ENCODE results near the gene A2ML1. TPM values are rescaled to one million over a fixed set of nuclear protein-coding genes. Genes with fewer than 3 reads are reported as not detected.
"Not testable (repeated sequence)": the region's sequence is repeated elsewhere in the genome, so short reads cannot be mapped to it uniquely, and the experiment has no call there.

A2ML1 gene
- total RNA-seq, 1 donor, result not detected

DNA sequence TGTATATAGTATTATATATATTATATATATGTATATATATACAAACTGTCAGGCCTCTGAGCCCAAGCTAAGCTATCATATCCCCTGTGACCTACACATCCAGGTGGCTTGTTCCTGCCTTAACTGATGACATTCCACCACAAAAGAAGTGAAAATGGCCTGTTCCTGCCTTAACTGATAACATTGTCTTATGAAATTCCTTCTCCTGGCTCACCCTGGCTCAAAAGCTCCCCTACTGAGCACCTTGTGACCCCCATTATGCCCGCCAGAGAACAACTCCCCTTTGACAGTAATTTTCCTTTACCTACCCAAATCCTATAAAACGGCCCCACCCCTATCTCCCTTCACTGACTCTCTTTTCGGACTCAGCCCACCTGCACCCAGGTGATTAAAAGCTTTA is 17.6 kb upstream of the A2ML1 start:
- not testable (repeated sequence) for H3K9me3 ChIP-seq (ENCODE audit: low read depth, low read length); H3K4me1 ChIP-seq (ENCODE audit: insufficient read depth, low read length); H3K27me3 ChIP-seq (ENCODE audit: insufficient read depth, low read length); H3K4me3 ChIP-seq (ENCODE audit: low read length)

DNA sequence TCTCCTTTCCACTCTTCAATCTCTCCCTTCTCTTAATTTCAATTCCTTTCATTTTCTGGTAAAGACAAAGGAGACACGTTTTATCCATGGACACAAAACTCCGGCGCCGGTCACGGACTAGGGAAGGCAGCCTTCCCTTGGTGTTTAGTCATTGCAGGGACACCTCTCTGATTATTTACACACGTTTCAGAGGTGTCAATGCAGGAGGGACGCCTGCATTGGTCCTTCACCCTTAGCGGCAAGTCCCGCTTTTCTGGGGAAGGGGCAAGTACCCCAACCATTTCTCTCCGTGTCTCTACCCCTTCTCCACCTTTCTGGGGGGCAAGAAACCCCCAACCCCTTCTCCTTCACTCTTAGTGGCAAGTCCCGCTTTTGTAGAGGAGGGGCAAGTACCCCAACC is 16.9 kb upstream of the A2ML1 start:
- H3K9me3 ChIP-seq (ENCODE audit: low read depth, low read length), result not testable (repeated sequence)

DNA sequence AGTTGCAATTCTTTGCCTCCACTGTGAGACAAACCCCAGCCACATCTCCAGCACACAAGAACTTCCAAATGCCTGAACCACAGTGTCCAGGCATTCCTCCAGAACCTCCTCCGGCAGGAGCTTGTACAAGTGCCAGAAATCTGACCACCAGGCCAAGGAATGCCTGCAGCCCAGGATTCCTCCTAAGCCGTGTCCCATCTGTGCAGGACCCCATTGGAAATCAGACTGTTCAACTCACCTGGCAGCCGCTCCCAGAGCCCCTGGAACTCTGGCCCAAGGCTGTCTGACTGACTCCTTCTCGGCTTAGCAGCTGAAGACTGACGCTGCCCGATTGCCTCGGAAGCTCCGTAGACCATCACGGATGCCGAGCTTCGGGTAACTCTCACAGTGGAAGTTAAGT is 15.3 kb upstream of the A2ML1 start:
- not testable (repeated sequence) for H3K9me3 ChIP-seq (ENCODE audit: low read depth, low read length); H3K4me1 ChIP-seq (ENCODE audit: insufficient read depth, low read length); H3K4me3 ChIP-seq (ENCODE audit: low read length); H3K27me3 ChIP-seq (ENCODE audit: insufficient read depth, low read length)

More for the DNA sequence above, 16.9 kb upstream of the A2ML1 start:
- H3K4me3 ChIP-seq (ENCODE audit: low read length); H3K4me1 ChIP-seq (ENCODE audit: insufficient read depth, low read length); H3K27me3 ChIP-seq (ENCODE audit: insufficient read depth, low read length): not testable (repeated sequence)

DNA sequence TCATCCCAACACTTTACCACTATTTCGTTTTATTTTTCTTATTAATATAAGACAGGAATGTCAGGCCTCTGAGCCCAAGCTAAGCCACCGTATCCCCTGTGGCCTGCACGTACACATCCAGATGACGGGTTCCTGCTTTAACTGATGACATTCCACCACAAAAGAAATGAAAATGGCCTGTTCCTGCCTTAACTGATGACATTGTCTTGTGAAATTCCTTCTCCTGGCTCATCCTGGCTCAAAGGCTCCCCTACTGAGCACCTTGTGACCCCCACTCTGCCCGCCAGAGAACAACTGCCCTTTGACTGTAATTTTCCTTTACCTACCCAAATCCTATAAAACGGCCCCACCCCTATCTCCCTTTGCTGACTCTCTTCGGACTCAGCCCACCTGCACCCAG is 12.3 kb upstream of the A2ML1 start:
- H3K4me1 ChIP-seq (ENCODE audit: insufficient read depth, low read length); H3K9me3 ChIP-seq (ENCODE audit: low read depth, low read length); H3K4me3 ChIP-seq (ENCODE audit: low read length); H3K27me3 ChIP-seq (ENCODE audit: insufficient read depth, low read length): not testable (repeated sequence)

DNA sequence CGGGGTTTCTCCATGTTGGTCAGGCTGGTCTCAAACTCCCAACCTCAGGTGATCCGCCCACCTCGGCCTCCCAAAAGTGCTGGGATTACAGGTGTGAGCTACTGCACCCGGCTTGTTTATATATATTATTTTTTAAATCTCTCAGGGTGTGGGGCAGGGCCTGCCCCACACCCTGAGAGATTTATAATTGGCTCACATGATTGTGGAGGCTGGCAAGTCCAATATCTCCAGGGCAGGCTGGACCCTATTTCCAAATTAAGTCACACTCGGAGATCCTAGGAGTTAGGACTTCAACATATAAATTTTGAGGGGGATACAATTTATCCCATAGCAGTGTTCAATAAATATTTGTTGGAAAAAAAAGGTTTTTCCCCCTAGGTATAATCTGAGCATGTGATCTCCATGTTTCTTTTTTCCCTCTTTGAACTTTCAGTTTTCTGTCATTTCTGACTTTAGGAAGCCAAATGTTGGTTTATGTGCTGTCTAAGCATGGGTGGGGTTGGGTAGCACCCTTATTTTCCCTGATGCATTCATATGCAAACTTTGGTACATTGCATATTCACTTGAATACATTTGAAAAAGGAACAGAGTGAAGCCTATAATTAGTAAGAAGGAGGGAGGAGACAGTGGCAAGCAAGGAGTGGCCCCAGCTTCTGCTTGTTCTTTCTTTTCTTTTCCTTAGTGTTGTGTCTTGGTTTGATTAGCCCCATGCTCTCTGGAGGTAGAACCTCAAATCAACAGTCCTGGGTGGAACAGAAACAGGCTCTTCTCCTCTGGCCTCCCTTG is 8.7 kb upstream of the A2ML1 start:
- Histone ChIP-seq H3K9me3 (ENCODE audit: low read depth, low read length) (no peaks in the 10 kb centered on the region), H3K27me3 (ENCODE audit: insufficient read depth, low read length) (no peaks in the 10 kb centered on the region), H3K4me3 (ENCODE audit: low read length) (no peak overlapping the region), H3K4me1 (ENCODE audit: insufficient read depth, low read length) (peaks cover 14% of the 10 kb centered on the region)

DNA sequence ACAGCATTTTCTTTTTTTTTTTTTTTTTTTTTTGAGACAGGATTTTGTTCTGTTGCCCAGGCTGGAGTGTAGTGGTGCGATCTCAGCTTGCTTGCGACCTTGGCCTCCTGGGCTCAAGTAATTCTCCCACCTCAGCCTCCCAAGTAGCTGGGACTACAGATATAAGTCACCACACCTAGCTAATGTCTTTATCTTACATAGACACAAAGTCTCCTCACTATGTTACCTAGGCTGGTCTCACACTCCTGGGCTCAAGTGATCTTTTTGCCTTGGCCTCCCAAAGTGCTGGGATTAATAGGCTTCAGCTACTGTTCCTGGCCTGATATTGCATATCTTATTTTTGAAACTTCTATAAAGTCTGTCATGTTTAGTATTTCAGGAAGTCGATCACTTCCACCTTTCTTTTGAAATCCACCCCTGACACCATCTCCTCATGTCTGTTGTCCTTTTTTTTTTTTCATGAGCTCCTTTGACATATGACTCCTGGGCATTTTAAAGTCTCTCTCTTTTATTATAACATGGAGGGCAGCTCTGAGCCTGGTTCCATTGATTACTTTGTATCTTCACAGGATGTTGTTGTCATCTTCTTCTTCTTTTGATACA is 5.9 kb upstream of the A2ML1 start:
- no peaks in the 10 kb centered on the region for H3K9me3 ChIP-seq (ENCODE audit: low read depth, low read length)
- no peak overlapping the region for H3K4me3 ChIP-seq (ENCODE audit: low read length)

DNA sequence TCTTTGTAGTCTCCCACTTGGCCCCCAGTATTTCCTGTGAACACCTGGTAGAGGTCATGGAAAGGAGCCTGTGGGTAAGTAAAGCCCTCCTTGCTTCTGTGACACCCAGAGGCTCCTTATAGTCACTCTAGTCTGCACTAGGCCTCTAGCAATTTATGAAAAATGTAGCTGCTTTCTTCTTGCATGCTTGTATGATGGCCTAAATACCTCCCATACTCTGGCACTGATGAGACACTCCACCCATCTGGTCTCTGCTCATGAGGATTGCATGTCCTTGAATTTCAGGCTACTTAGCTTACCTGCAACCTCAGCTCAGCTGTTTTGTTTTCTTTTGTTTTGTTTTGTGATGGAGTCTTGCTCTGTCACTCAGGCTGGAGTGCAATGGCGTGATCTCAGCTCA is 4.6 kb upstream of the A2ML1 start:
- Histone ChIP-seq H3K4me1 (ENCODE audit: insufficient read depth, low read length) (peaks cover 14% of the 10 kb centered on the region), H3K4me3 (ENCODE audit: low read length) (no peak overlapping the region), H3K27me3 (ENCODE audit: insufficient read depth, low read length) (no peaks in the 10 kb centered on the region), H3K9me3 (ENCODE audit: low read depth, low read length) (no peaks in the 10 kb centered on the region)

More for the DNA sequence above, 5.9 kb upstream of the A2ML1 start:
- Histone ChIP-seq H3K27me3 (ENCODE audit: insufficient read depth, low read length) (no peaks in the 10 kb centered on the region), H3K4me1 (ENCODE audit: insufficient read depth, low read length) (peaks cover 14% of the 10 kb centered on the region)

DNA sequence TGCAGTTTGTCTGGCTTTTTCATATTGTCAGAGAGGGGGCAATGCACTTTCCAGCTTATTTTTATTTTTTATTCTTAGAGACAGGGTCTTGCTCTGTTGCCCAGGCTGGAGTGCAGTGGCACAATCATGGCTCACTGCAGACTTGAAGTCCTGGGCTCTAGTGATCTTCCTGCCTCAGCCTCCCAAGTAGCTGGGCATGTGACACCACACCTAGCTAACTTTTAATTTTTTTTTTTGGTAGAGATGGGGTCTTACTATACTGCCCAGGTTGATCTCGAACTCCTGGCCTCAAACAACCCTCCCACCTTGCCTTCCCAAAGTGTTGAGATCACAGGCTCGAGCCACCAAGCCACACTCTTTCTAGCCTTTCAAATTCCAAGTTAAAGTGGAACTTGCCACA is 3.9 kb upstream of the A2ML1 start:
- Histone ChIP-seq H3K27me3 (ENCODE audit: insufficient read depth, low read length) (no peaks in the 10 kb centered on the region), H3K4me1 (ENCODE audit: insufficient read depth, low read length) (peaks cover 14% of the 10 kb centered on the region), H3K4me3 (ENCODE audit: low read length) (no peak overlapping the region), H3K9me3 (ENCODE audit: low read depth, low read length) (no peaks in the 10 kb centered on the region)

DNA sequence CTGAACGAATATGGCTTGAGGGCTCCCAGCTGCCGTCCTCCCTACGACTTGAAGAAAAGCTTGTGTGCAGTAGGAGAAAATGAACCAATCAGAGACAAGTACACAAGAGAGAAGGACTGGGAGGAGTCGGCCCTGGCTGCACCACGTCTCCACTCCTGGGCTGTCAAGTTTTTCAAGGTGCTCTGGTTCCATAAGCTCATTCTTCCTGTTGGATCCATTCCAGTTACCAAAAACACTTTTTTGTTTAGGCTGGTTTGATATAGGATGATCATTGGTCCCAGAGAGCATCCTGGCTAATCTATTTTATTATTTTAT is 2.8 kb upstream of the A2ML1 start:
- H3K4me1 ChIP-seq (ENCODE audit: insufficient read depth, low read length), result peaks cover 10% of the 10 kb centered on the region
- no peaks in the 10 kb centered on the region for H3K27me3 ChIP-seq (ENCODE audit: insufficient read depth, low read length)
- no peak overlapping the region for H3K4me3 ChIP-seq (ENCODE audit: low read length)
- no peaks in the 10 kb centered on the region for H3K9me3 ChIP-seq (ENCODE audit: low read depth, low read length)

DNA sequence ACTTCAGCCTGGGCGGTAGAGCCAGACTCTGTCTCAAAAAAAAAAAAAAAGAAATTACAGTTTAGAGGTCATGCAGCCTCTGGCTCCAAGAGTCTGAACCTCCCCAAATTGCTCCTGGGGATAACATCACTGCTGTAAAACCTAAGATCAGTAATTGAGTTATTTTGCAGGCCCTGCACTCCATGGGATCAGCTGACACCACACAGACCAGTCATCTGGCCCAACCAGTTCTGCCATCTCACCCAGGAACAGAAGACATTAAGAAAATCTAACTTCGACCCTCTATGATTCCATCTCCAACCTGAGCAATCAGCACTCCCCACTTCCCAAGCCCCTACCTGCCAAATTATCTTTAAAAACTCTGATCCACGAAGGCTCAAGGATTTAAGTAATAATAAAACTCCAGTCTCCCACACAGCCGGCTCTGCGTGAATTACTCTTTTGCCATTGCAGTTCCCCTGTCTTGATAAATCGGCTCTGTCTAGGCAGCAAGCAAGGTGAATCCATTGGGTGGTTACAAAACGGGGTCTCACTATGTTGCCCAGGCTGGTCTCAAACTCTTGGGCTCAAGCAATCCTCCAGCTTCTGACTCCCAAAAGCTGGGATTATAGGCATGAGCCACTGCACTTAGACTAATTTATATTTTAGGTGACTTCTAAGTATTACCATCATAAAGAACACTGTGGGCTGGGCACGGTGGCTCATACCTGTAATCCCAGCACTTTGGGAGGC is 1.6 kb upstream of the A2ML1 start:
- H3K4me3 ChIP-seq (ENCODE audit: low read length); H3K9me3 ChIP-seq (ENCODE audit: low read depth, low read length); H3K27me3 ChIP-seq (ENCODE audit: insufficient read depth, low read length): not testable (repeated sequence)
- peaks cover 10% of the 10 kb centered on the region for H3K4me1 ChIP-seq (ENCODE audit: insufficient read depth, low read length)

DNA sequence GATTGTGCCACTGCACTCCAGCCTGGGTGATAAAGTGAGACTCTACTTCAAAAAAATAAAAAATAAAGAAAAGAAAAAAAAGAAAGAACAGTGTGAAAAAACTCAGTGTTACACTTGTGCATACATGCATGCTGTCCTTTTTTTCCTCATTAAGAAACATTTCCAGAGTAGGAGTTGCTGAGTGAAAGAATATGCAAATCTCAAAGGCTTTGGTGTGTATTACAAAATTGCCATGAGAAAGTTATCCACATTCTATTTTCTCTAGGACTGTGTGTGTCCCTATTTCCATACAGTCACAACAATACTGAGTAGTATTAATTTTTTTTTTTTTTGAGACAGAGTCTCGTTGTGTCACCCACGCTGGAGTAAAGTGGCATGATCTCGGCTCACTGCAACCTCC is 830 bp upstream of the A2ML1 start:
- H3K4me3 ChIP-seq (ENCODE audit: low read length), result no peak overlapping the region
- H3K4me1 ChIP-seq (ENCODE audit: insufficient read depth, low read length), result peaks cover 7% of the 10 kb centered on the region
- H3K27me3 ChIP-seq (ENCODE audit: insufficient read depth, low read length), result no peaks in the 10 kb centered on the region
- H3K9me3 ChIP-seq (ENCODE audit: low read depth, low read length), result no peaks in the 10 kb centered on the region

DNA sequence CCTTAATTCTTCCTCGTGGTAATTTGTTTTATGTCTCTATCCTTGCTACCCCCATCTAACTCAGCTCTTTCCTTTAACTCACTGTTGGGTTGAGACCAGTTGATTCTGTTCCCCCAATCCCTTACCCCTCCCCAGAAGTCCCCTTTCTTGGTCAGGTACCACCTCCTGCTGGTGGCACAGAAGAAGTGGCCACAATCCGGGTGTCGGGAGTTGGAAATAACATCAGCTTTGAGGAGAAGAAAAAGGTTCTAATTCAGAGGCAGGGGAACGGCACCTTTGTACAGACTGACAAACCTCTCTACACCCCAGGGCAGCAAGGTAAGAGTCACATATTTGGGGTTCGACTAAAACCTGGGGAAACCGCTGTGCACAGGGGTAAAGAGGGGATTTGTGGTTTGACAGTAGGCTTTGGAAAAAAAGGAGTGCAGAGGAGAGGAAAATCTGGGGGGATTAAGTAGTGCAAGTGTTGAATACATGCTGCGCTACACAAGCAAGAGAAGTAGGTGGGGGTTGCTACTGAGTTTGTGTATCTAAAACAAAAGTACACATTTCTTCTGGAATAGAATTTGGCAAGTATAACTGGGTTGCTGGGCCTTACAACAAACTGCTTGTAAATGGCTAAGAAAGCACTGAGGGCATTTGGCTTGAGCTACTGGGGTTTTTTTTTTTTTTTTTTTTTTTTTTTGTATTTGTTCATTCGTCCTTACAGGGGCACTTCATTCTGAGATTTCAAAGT is 1.3 kb downstream of the A2ML1 start:
- Histone ChIP-seq H3K4me1 (ENCODE audit: insufficient read depth, low read length) (no peaks in the 10 kb centered on the region), H3K27me3 (ENCODE audit: insufficient read depth, low read length) (no peaks in the 10 kb centered on the region), H3K4me3 (ENCODE audit: low read length) (no peak overlapping the region), H3K9me3 (ENCODE audit: low read depth, low read length) (no peaks in the 10 kb centered on the region)

DNA sequence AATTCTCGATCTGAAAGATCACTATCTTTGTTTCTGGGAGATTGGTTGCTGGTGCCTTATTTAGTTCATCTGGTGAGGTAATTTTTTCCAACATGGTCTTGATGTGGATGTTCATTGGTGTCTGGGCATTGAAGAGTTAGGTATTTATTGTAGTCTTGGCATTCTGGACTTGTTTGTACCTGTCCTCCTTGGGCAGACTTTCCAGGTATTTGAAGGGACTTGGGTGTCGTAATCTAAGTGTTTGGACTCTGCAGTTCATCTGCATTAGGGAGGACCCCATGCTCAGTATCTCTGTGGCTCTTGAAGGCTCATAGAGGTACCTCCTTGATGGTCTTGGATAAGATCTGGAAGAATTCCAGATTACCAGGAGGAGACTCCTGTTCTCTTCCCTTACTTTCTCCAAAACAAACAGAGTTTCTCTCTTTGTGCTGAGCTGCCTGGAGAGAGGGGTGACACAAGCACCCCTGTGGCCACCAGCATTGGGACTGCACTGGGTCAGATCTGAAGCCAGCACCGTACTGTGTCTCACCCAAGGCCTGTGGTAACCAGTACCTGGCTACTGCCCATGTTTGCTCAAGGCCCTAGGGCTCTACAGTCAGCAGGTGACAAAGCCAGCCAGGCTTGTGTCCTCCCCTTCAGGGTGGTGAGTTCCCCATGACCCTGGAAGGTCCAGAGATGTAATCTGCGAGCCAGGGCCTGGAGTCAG is 5.3 kb downstream of the A2ML1 start:
- Histone ChIP-seq H3K9me3 (ENCODE audit: low read depth, low read length) (no peaks in the 10 kb centered on the region), H3K27me3 (ENCODE audit: insufficient read depth, low read length) (no peaks in the 10 kb centered on the region), H3K4me3 (ENCODE audit: low read length) (no peak overlapping the region), H3K4me1 (ENCODE audit: insufficient read depth, low read length) (no peaks in the 10 kb centered on the region)

DNA sequence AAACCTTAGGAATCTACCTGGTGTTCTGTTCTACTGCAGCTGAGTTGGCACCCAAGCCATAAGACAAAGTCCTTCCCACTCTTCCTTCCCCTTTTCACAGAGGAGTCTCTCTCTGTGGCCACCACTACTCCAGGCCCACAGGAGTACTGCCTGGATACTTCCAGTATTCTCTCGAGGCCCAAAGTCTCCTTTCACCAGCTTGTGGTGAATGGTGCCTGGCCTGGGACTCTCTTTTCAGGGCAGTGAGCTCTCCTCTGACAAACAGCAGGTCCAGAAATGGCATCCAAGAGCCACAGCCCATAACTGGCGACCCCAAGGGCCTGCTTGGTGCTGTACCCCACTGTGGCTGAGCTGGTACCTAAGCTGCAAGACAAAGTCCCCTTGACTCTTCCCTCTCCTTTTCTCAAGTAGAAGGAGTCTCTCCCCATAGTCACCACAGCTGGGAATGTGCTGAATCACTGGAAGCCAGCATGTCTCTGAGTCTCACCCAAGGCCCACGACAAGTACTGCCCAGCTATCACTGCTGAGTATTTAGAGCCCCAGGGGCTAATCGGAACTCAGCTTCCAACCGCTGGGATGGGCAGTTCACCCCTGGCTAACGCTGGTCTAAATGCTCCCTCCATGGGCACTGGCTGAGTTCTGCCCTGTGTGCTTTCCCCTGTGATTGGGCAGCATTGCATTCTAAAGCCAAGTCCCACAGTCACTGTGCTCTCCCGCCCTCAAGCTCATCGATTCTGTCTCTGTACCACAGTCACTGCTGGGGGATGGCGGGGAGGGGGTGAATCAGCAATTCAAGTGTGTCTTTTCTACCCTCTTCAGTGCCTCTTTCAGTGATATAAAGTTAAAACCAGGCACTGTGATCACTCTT is 6.1 kb downstream of the A2ML1 start:
- Histone ChIP-seq H3K4me3 (ENCODE audit: low read length) (no peak overlapping the region), H3K9me3 (ENCODE audit: low read depth, low read length) (no peaks in the 10 kb centered on the region), H3K27me3 (ENCODE audit: insufficient read depth, low read length) (no peaks in the 10 kb centered on the region), H3K4me1 (ENCODE audit: insufficient read depth, low read length) (no peaks in the 10 kb centered on the region)

Measured in mononuclear cell (primary cell).